H1 (cell line): ENCODE measurements around the gene COG3. TPM values are rescaled to one million over a fixed set of nuclear protein-coding genes. Genes with fewer than 3 reads are reported as not detected.

Experiments
- CTCF ChIA-PET: fragments of 300-600 bp; sonication (Branson Sonifier 250); formaldehyde crosslinking; loops from one replicate; lab custom pipeline; 2021; ENCODE audit not compliant: partially characterized antibody; lab: Charles Lee
- POLR2A ChIA-PET: fragments of 300-600 bp; sonication (Branson Sonifier 250); formaldehyde crosslinking; loops from one replicate; lab custom pipeline; 2021; ENCODE audit warnings: inconsistent platforms; ENCODE audit not compliant: partially characterized antibody; lab: Charles Lee
- DNase-seq, 2 experiments: peaks; one replicate each; pipeline versions ENCODE4 v3.0.0 to v3.0.0-alpha.2; 2010 to 2022; ENCODE audit warnings: low spot score in 2 of 2, low read depth in 1 of 2, mixed read lengths in 1 of 2
- FAIRE-seq: peaks from 2 replicates; lab custom pipeline; 2011; peaks lifted over from hg19 to GRCh38; lab: Jason Lieb, UNC
- H2AFZ ChIP-seq: 2 replicates; pipeline ENCODE4 v1.8.1; 2012; ENCODE audit warnings: low read length, inconsistent platforms
- H2AK5ac ChIP-seq: 2 replicates; pipeline ENCODE4 v1.6.1; 2013; ENCODE audit warnings: low read depth, low read length
- H2BK120ac ChIP-seq: replicated peaks from 2 replicates; pipeline ENCODE3; 2013; ENCODE audit warnings: low read depth, low read length, inconsistent platforms
- H2BK12ac ChIP-seq: 2 replicates; pipeline ENCODE4 v1.6.1; 2013; ENCODE audit warnings: low read depth, low read length
- H2BK15ac ChIP-seq: 2 replicates; pipeline ENCODE4 v1.6.1; 2013; ENCODE audit warnings: low read length
- H2BK20ac ChIP-seq: 2 replicates; pipeline ENCODE4 v1.6.1; 2013; ENCODE audit warnings: low read length
- H2BK5ac ChIP-seq: 2 replicates; pipeline ENCODE4 v1.6.1; 2013; ENCODE audit warnings: low read depth, low read length
- H3K14ac ChIP-seq: 2 replicates; pipeline ENCODE4 v1.6.1; 2013; ENCODE audit warnings: inconsistent platforms; ENCODE audit not compliant: insufficient read length
- H3K18ac ChIP-seq: 2 replicates; pipeline ENCODE4 v1.6.1; 2013; ENCODE audit warnings: low read length; ENCODE audit errors: extremely low read depth
- H3K23ac ChIP-seq: 2 replicates; pipeline ENCODE4 v1.6.1; 2013; ENCODE audit warnings: inconsistent platforms; ENCODE audit not compliant: insufficient read length
- H3K23me2 ChIP-seq: 2 replicates; pipeline ENCODE4 v1.6.1; 2013; ENCODE audit warnings: low read depth, low read length
- H3K27ac ChIP-seq: 2 replicates; pipeline ENCODE4 v1.6.1; 2011; ENCODE audit warnings: low read depth, low read length, inconsistent platforms
- H3K27me3 ChIP-seq, 4 experiments: replicated peaks in 1 of 4; 1 replicate in 1 of 4; 2 replicates in 3 of 4; pipeline versions ENCODE4 v1.6.1 to v1.8.1; 2011 to 2013; ENCODE audit warnings: low read length in 3 of 4, mild to moderate bottlenecking in 3 of 4, inconsistent platforms in 2 of 4, mixed read lengths in 2 of 4, moderate library complexity in 1 of 4; ENCODE audit not compliant: control insufficient read depth in 3 of 4, insufficient read depth in 3 of 4; ENCODE audit errors: extremely low read depth in 1 of 4
- H3K36me3 ChIP-seq, 4 experiments: 2 replicates each; pipeline versions ENCODE4 v1.6.1 to v1.8.1; 2011 to 2013; ENCODE audit warnings: mild to moderate bottlenecking in 4 of 4, low read length in 3 of 4, moderate library complexity in 2 of 4, control low read depth in 1 of 4, inconsistent platforms in 1 of 4; ENCODE audit not compliant: insufficient read depth in 4 of 4, control insufficient read depth in 2 of 4
- H3K4ac ChIP-seq: replicated peaks from 2 replicates; pipeline ENCODE3; 2013; ENCODE audit warnings: low read length, low read depth, mixed read lengths, inconsistent platforms; ENCODE audit not compliant: insufficient read length
- H3K4me1 ChIP-seq, 4 experiments: replicated peaks in 1 of 4; 1 replicate in 1 of 4; 2 replicates in 3 of 4; pipeline versions ENCODE4 v1.6.1 to v1.8.1; 2011 to 2013; ENCODE audit warnings: low read length in 3 of 4, inconsistent platforms in 2 of 4, mixed read lengths in 1 of 4; ENCODE audit not compliant: insufficient read depth in 4 of 4, control insufficient read depth in 3 of 4
- H3K4me2 ChIP-seq, 2 experiments: 2 replicates each; pipeline versions ENCODE4 v1.6.1 to v1.8.1; 2011 to 2013; ENCODE audit warnings: low read depth in 2 of 2, low read length in 2 of 2, control low read depth in 1 of 2, inconsistent platforms in 1 of 2, mild to moderate bottlenecking in 1 of 2; ENCODE audit not compliant: insufficient read depth in 1 of 2
- H3K4me3 ChIP-seq, 4 experiments: fragments of 200-600, 300-600 bp in 1 of 4; sonication (generic), shearing (Covaris generic), sonication (Bioruptor Twin) in 1 of 4; 2 replicates each; pipeline versions ENCODE4 v1.5.1 to v1.8.1; 2011 to 2016; ENCODE audit warnings: low read length in 4 of 4, low read depth in 3 of 4, control low read depth in 2 of 4, inconsistent platforms in 2 of 4, mild to moderate bottlenecking in 2 of 4, mixed read lengths in 1 of 4, moderate library complexity in 1 of 4; ENCODE audit not compliant: insufficient read depth in 2 of 4; ENCODE audit errors: extremely low read depth in 1 of 4
- H3K56ac ChIP-seq: replicated peaks from 2 replicates; pipeline ENCODE3; 2013; ENCODE audit warnings: low read depth, mild to moderate bottlenecking, mixed read lengths, low read length, inconsistent platforms; ENCODE audit not compliant: insufficient read length
- H3K79me1 ChIP-seq: 2 replicates; pipeline ENCODE4 v1.6.1; 2013; ENCODE audit warnings: low read depth, low read length, control low read depth
- H3K79me2 ChIP-seq, 2 experiments: 2 replicates each; pipeline versions ENCODE4 v1.6.1 to v1.8.1; 2012 to 2013; ENCODE audit warnings: low read length in 2 of 2, mild to moderate bottlenecking in 2 of 2, inconsistent platforms in 1 of 2; ENCODE audit not compliant: insufficient read depth in 2 of 2, control insufficient read depth in 1 of 2
- H3K9ac ChIP-seq, 4 experiments: replicated peaks in 1 of 4; 1 replicate in 1 of 4; 2 replicates in 3 of 4; pipeline versions ENCODE4 v1.6.1 to v1.8.1; 2011 to 2013; ENCODE audit warnings: low read depth in 3 of 4, low read length in 3 of 4, control low read depth in 2 of 4, mild to moderate bottlenecking in 2 of 4, moderate library complexity in 2 of 4, inconsistent platforms in 1 of 4; ENCODE audit errors: extremely low read depth in 1 of 4
- H3K9me3 ChIP-seq, 2 experiments: 2 replicates each; pipeline versions ENCODE4 v1.6.1 to v1.8.1; 2012 to 2013; ENCODE audit warnings: mild to moderate bottlenecking in 2 of 2, moderate library complexity in 2 of 2, control low read depth in 1 of 2, inconsistent platforms in 1 of 2, low read depth in 1 of 2, low read length in 1 of 2, mixed read lengths in 1 of 2; ENCODE audit not compliant: insufficient read depth in 2 of 2
- H4K20me1 ChIP-seq, 2 experiments: replicated peaks in 1 of 2; 2 replicates each; pipeline versions ENCODE3 to v1.8.1; 2011 to 2013; ENCODE audit warnings: inconsistent platforms in 2 of 2, low read length in 2 of 2, mild to moderate bottlenecking in 1 of 2; ENCODE audit not compliant: insufficient read depth in 2 of 2, control insufficient read depth in 1 of 2
- H4K5ac ChIP-seq: 2 replicates; pipeline ENCODE4 v1.6.1; 2013; ENCODE audit warnings: low read length, low read depth, mixed read lengths, inconsistent platforms; ENCODE audit not compliant: insufficient read length
- H4K8ac ChIP-seq: 2 replicates; pipeline ENCODE4 v1.8.0; 2013; ENCODE audit warnings: mild to moderate bottlenecking, moderate library complexity, low read length, inconsistent platforms; ENCODE audit not compliant: insufficient read depth; ENCODE audit errors: extremely low read depth
- H4K91ac ChIP-seq: replicated peaks from 2 replicates; pipeline ENCODE3; 2013; ENCODE audit warnings: low read length, mixed read lengths, inconsistent platforms; ENCODE audit not compliant: insufficient read length
- JUND ChIP-seq: IDR thresholded peaks from 2 replicates; pipeline ENCODE4 v1.6.1; 2011; ENCODE audit warnings: mild to moderate bottlenecking, improper control_type of control experiment, low read length
- SIX5 ChIP-seq: IDR thresholded peaks from 2 replicates; pipeline ENCODE4 v1.6.1; 2011; ENCODE audit warnings: mild to moderate bottlenecking, low read depth, low read length
- TCF12 ChIP-seq: IDR thresholded peaks from 2 replicates; pipeline ENCODE4 v1.6.1; 2011; ENCODE audit warnings: low read depth, mild to moderate bottlenecking, low read length
- YY1 ChIP-seq: IDR thresholded peaks from 2 replicates; pipeline ENCODE4 v1.6.1; 2011; ENCODE audit warnings: low read depth, mild to moderate bottlenecking, low read length
- WGBS, 2 experiments: shearing (Covaris generic) in 1 of 2; methylation state at CpG; one replicate each; pipeline versions ENCODE4 v1.1.6 to v1.1.7; 2013 to 2015; ENCODE audit warnings: low lambda C conversion rate in 2 of 2, mixed read lengths in 2 of 2, inconsistent platforms in 1 of 2, low coverage in 1 of 2, missing lambda C conversion rate in 1 of 2; ENCODE audit not compliant: insufficient replicate concordance in 2 of 2, insufficient coverage in 1 of 2, insufficient read length in 1 of 2; ENCODE audit errors: extremely low coverage in 1 of 2, missing lambda C conversion rate in 1 of 2; 5-methylcytosine and 5-hydroxymethylcytosine counted together
- polyA plus RNA-seq, 7 experiments: library from polyadenylated mRNA; depleted of rRNA in 3 of 7; stranded (reverse) in 5 of 7; unstranded in 2 of 7; fragments of >200 nt in 5 of 7; fragments of 200-250 nt in 2 of 7; gene quantifications; 1 replicate in 5 of 7; 2 replicates in 1 of 7; 4 replicates in 1 of 7; pipeline versions ENCODE4 v1.2.1 to v1.2.3, GENCODE V29; 2011 to 2013; ENCODE audit warnings: missing spikeins in 2 of 7, mixed read lengths in 2 of 7
- total RNA-seq: library from RNA; stranded (reverse); fragmentation: NEBNext Ultra II Directional; extraction: Animal tissue kit (Norgen Biotek cat#: 25700); gene quantifications from 2 replicates; pipeline ENCODE4 v1.2.1, GENCODE V29; 2021

Gene COG3
- total and polyA plus RNA-seq, 2 of the 8 experiments (the other 6 are each of a cell fraction or from before 2014, with no cell fraction given): 12.7 to 13.5 TPM

DNA sequence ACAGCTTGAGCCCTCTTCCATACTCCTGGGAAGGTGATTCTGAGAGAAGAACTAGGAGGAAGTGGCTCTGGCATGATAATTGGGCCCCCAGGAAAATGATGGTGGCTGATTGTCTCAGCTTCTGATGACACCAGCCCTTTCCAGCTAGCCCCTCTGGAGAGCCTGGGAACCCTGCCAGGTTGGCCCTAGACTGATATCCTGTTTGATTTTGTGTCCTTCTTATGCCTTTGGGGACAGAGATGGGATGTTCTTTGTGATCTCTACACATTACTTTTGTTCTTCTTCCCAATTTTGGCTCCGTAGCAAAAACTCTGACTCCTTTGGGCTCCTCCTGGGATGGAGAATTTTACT, 111.1 kb downstream of the COG3 start:
- H2AFZ ChIP-seq: no peak overlapping the region
- H3K9me3 ChIP-seq: no peaks in the 10 kb centered on the region
- no peak overlapping the region for H2BK12ac ChIP-seq
- no peak overlapping the region for H2BK20ac ChIP-seq
- H3K36me3 ChIP-seq: no peaks in the 10 kb centered on the region
- WGBS, 2 experiments: 100% methylated on average over 1 of the region's 1 CpG; no CpG with 5 or more reads in 1 of the 2 experiments
- H3K27ac ChIP-seq: no peak overlapping the region
- no peak overlapping the region for H3K4ac ChIP-seq
- no peaks in the 10 kb centered on the region for H4K20me1 ChIP-seq
- no peak overlapping the region for H3K18ac ChIP-seq
- no peak for DNase-seq
- no peaks in the 10 kb centered on the region for H3K79me2 ChIP-seq
- H4K5ac ChIP-seq: no peak overlapping the region
- no peaks in the 10 kb centered on the region; a peak in 1 of 7 replicates for H3K4me1 ChIP-seq
- no peaks in the 10 kb centered on the region; a peak in 3 of 7 replicates for H3K27me3 ChIP-seq
- H2AK5ac ChIP-seq: no peak overlapping the region
- no peak overlapping the region for H3K4me2 ChIP-seq
- no peak overlapping the region for H2BK5ac ChIP-seq
- no peak overlapping the region for H2BK15ac ChIP-seq
- ChIA-PET POLR2A (interaction anchor here (0.6 kb wide), 1 partner anchor 510 kb away, joined by 4 read pairs; no protein-coding TSS in a partner anchor), CTCF (interaction anchor here (1.0 kb wide), 1 partner anchor 10 kb away, joined by 4 read pairs; no protein-coding TSS in a partner anchor)
- H3K23me2 ChIP-seq: no peaks in the 10 kb centered on the region
- no peak for FAIRE-seq
- H3K79me1 ChIP-seq: no peaks in the 10 kb centered on the region; the same call in 1 of the 2 replicates
- H4K8ac ChIP-seq: no peak overlapping the region
- no peak overlapping the region for H3K14ac ChIP-seq
- no peak overlapping the region for H3K56ac ChIP-seq
- no peak overlapping the region for H3K9ac ChIP-seq
- H3K23ac ChIP-seq: no peak overlapping the region
- no peak overlapping the region for H2BK120ac ChIP-seq
- no peak overlapping the region for H3K4me3 ChIP-seq
- H4K91ac ChIP-seq: no peak overlapping the region
- TF ChIP-seq SIX5: no peak
- no peak for TF ChIP-seq JUND
- TF ChIP-seq YY1: no peak
- TF ChIP-seq TCF12: no peak
